Measurements from ENCODE around the gene IL1RN.

- TF ChIP-seq CTCF (IDR thresholded peaks at IDR 0.05) (no peak), POLR2A (IDR thresholded peaks at IDR 0.05) (no peak), POLR2AphosphoS5 (IDR thresholded peaks at IDR 0.05) (no peak), EP300 (IDR thresholded peaks at IDR 0.05) (no peak)
Observed at GRCh38 chr2:113137827-113138226, 10.4 kb downstream of the IL1RN start.

Data from suprapubic skin (tissue), 4 donors.